Astrocyte of the spinal cord (primary cell): ENCODE results near the gene LAYN.
A peak's percentile ranks its signal among the peaks of the same experiment; 100 is the strongest.

Experiments
- DNase-seq: peaks from one replicate; pipeline ENCODE4 v3.0.0; 2011; ENCODE audit warnings: low read depth, low spot score
- H3K4me3 ChIP-seq: 2 replicates; pipeline ENCODE4 v1.5.1; 2011; ENCODE audit warnings: low read depth, mild to moderate bottlenecking, low read length, moderate library complexity
- in situ Hi-C: cut with HindIII; loops from 2 replicates; pipeline ENCODE4 v1.10.0; 2017; ENCODE audit warnings: low sequenced_read_pairs
- TF ChIP-seq, protein P1 (sequence below): IDR thresholded peaks from 2 replicates; pipeline ENCODE4 v1.5.1; 2012; ENCODE audit warnings: low read depth, mild to moderate bottlenecking, low read length, inconsistent platforms

LAYN gene

DNA sequence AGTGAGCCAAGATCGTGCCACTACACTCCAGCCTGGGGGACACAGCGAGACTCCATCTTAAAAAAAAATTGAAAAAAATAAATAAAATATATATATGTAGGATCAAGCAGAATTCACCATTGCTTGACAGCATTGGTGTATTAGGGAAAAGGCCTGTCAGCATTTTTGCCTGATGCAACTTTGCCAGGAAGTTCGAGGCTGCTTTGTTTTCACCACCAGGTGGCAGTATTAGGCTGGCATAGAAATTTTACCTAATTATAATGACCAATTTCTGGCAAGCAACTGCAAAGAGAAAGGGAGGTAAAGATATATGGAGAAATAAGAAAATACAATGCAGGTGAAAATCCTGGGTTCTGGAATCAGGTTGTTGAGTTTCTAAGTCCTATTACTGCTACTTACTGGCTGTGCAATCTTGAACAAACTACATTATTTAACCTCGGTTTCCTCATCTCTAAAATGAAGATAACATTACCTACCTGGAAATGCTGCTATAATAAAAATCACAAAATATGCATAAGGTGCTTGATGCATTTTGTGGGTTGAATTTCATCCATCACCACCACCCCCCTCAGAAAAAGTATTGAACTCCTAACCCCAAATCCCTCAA, 24.7 kb downstream of the LAYN start:
- in situ Hi-C loops = no loop called here
- peak; percentile 83 for DNase-seq
- no peak overlapping the region for H3K4me3 ChIP-seq
- TF ChIP-seq, protein P1, sequence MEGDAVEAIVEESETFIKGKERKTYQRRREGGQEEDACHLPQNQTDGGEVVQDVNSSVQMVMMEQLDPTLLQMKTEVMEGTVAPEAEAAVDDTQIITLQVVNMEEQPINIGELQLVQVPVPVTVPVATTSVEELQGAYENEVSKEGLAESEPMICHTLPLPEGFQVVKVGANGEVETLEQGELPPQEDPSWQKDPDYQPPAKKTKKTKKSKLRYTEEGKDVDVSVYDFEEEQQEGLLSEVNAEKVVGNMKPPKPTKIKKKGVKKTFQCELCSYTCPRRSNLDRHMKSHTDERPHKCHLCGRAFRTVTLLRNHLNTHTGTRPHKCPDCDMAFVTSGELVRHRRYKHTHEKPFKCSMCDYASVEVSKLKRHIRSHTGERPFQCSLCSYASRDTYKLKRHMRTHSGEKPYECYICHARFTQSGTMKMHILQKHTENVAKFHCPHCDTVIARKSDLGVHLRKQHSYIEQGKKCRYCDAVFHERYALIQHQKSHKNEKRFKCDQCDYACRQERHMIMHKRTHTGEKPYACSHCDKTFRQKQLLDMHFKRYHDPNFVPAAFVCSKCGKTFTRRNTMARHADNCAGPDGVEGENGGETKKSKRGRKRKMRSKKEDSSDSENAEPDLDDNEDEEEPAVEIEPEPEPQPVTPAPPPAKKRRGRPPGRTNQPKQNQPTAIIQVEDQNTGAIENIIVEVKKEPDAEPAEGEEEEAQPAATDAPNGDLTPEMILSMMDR = peak; percentile 84

DNA sequence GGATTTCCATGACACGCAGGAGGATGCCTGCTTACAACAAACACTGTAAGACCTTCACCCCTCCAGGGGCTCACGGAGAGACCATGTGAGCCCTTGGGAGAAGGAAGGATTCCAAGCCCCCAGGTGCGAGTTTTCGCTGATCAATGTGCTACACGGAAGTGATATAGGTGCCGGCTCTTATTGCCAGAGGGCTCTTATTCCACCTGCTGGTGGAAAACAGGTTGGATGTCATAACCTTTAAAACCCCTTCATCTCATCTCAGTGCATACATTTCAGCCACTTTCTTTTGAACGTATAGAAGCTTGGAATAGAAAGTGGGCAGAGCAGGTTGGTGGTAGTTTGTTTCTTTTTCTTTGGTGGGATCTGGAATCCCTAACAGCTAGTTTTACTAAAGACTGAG, 25.8 kb downstream of the LAYN start:
- DNase-seq = no peak
- TF ChIP-seq, protein P1 = no peak
- in situ Hi-C loops = no loop called here
- no peak overlapping the region for H3K4me3 ChIP-seq

DNA sequence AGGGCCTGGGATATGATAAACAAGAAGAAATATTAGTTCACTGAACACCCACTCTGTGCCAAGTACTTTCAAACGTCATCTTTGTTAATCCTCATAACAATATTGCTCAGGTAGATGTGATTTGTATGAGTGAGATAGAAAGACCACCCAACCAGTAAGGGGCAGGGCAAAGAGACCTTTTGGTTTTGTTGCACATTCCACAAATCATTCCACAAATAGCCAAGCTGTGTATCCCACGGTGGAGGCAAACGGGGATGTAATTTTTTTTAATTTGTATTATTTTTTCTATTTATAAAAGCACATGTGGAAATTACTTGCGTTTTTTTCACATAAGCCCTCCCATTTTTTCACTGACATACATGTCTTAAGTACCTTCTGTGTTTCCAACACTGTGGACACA, 29.0 kb downstream of the LAYN start:
- no peak overlapping the region for H3K4me3 ChIP-seq
- in situ Hi-C loops = no loop called here
- no peak for DNase-seq
- TF ChIP-seq, protein P1 = no peak

DNA sequence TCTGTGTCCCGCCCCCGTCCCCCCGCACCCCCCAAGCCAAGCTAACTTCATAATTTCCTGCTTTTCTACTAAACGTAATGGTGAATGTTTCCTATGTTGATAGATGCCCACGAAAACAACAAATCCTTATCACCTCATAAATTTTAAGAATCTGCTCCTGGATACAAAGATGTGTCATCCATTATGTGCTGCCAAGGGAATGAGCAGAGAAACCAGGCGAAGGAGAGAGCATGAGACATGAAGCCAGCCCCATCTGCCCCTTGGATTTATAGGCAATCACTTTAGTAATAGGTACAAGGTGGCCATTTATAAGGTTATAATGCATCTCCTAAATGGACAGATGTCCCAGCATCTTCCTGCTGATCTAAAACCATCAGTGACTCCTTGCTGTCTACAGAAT, 30.3 kb downstream of the LAYN start:
- no peak for DNase-seq
- TF ChIP-seq, protein P1 = no peak
- no peak overlapping the region for H3K4me3 ChIP-seq
- in situ Hi-C loops = no loop called here

DNA sequence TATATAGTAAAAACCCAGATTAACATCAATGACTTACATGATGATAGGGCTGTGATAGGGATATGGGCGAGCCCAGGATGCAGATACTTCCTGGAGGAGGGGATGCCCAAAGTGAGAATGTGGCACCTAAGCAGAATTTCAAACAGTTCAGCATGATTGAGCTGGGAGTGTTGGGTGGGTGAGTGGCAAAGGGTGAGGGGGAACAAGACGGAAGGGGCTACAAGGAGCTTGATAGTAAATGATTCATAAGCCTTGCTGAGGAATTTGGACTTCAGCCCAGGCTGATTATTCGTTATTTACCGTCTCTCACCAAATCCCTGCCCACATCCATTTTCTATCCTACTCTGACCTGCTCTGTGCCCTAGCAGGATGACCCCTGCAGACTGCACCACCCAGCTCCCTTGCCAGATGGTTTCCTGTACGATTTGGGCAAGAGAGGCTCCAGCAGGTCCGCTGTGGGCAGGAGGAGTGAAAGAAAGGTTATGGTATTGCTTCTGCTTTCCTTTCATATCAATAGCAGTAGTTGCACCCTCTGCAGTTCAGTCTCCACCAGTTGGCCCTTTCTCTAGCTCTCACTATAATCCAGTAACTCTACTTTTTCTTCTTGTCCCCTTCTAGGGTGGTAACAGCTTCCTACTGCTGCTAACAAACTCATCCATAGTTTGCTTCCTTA, 31.4 kb downstream of the LAYN start:
- no peak overlapping the region for H3K4me3 ChIP-seq
- no peak for DNase-seq
- TF ChIP-seq, protein P1 = no peak
- in situ Hi-C loops = no loop called here

DNA sequence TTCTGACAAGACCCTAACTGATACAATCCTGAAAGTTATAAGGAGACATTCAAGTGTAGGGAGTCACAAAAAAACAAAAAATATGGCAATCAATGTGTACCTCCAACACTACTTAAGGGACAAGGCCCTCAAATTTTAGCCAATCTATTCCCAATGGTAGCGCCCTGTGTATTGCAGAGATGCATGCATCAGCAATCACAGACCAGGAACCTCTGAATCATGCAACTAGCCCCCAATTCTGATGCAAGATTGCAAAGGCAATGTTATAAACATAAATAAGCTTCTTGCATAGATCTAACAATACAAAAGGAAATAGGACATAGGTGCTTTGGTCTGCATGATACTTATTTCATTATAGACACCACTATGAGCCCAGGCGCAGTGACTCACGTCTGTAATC, 32.1 kb downstream of the LAYN start:
- TF ChIP-seq, protein P1 = no peak
- in situ Hi-C loops = no loop called here
- no peak overlapping the region for H3K4me3 ChIP-seq
- DNase-seq = no peak
